CD4-positive, alpha-beta T cell treated with Interleukin-1 beta for 1 hour (primary cell): ENCODE measurements around the gene PRKCI.
"Not testable (repeated sequence)": the region's sequence is repeated elsewhere in the genome, so short reads cannot be mapped to it uniquely, and the experiment has no call there.

Experiments used
- DNase-seq, 2 donors: peaks; one replicate each; pipeline ENCODE4 v3.0.0-alpha.2; 2020 to 2022

PRKCI gene

GRCh38 chr3:170296703-170297102 lies 74.5 kb downstream of the PRKCI start:
- no peak for DNase-seq

GRCh38 chr3:170301405-170301804 lies 79.2 kb downstream of the PRKCI start:
- no peak for DNase-seq

GRCh38 chr3:170302008-170302407 lies 79.8 kb downstream of the PRKCI start:
- DNase-seq: no peak

GRCh38 chr3:170306015-170306414 lies 83.8 kb downstream of the PRKCI start:
- no peak for DNase-seq

- no peak for DNase-seq
Measured at GRCh38 chr3:170307671-170308405, 85.6 kb downstream of the PRKCI start.

- no peak for DNase-seq
Measured at GRCh38 chr3:170309046-170309445, 86.8 kb downstream of the PRKCI start.

- no peak for DNase-seq
Measured at GRCh38 chr3:170317954-170318353, 95.7 kb downstream of the PRKCI start.

GRCh38 chr3:170320461-170321121 lies 98.4 kb downstream of the PRKCI start:
- no peak for DNase-seq

- DNase-seq: peak in 1 of 2 donors; percentile 15
Measured at GRCh38 chr3:170321321-170322034, 99.3 kb downstream of the PRKCI start.

GRCh38 chr3:170322566-170323269 lies 100.5 kb downstream of the PRKCI start:
- DNase-seq: no peak

- DNase-seq: no peak
Measured at GRCh38 chr3:170323331-170323730, 101.1 kb downstream of the PRKCI start.

GRCh38 chr3:170324962-170325361 lies 102.7 kb downstream of the PRKCI start:
- no peak for DNase-seq

GRCh38 chr3:170327040-170327808 lies 105.0 kb downstream of the PRKCI start:
- no peak for DNase-seq

GRCh38 chr3:170327868-170328548 lies 105.8 kb downstream of the PRKCI start:
- not testable (repeated sequence) for DNase-seq

- no peak for DNase-seq
Measured at GRCh38 chr3:170330366-170330765, 108.1 kb downstream of the PRKCI start.

GRCh38 chr3:170331143-170331542 lies 108.9 kb downstream of the PRKCI start:
- DNase-seq: no peak

GRCh38 chr3:170337420-170337819 lies 115.2 kb downstream of the PRKCI start:
- no peak for DNase-seq

GRCh38 chr3:170338690-170339340 lies 116.6 kb downstream of the PRKCI start:
- DNase-seq: no peak

GRCh38 chr3:170342273-170342672 lies 120.0 kb downstream of the PRKCI start:
- DNase-seq: not testable (repeated sequence)

- DNase-seq: not testable (repeated sequence)
Measured at GRCh38 chr3:170343859-170344258, 121.6 kb downstream of the PRKCI start.

- DNase-seq: no peak
Measured at GRCh38 chr3:170344971-170345370, 122.7 kb downstream of the PRKCI start.
